Neural progenitor cell (in vitro differentiated cells): Measurements from ENCODE around the gene HMX2. TPM values are rescaled to one million over a fixed set of nuclear protein-coding genes. Genes with fewer than 3 reads are reported as not detected.

Experiments used
- DNase-seq: peaks from one replicate; pipeline ENCODE4 v3.0.0-alpha.2; 2016; ENCODE audit warnings: low spot score
- H2AFZ ChIP-seq: fragments of 200-600 bp; sonication (generic); replicated peaks from 2 replicates; pipeline ENCODE4 v1.6.1; 2016; ENCODE audit warnings: antibody characterized with exemption
- H3F3A ChIP-seq: fragments of 200-600 bp; sonication (generic); 2 replicates; pipeline ENCODE4 v1.6.1; 2016; ENCODE audit warnings: antibody characterized with exemption, low read depth
- H3K27ac ChIP-seq: fragments of 200-600 bp; sonication (generic); 2 replicates; pipeline ENCODE4 v1.5.1; 2016; ENCODE audit warnings: mild to moderate bottlenecking
- H3K27me3 ChIP-seq: fragments of 200-600 bp; sonication (generic); 2 replicates; pipeline ENCODE4 v1.6.1; 2016; ENCODE audit warnings: mild to moderate bottlenecking, moderate library complexity
- H3K36me3 ChIP-seq: fragments of 200-600 bp; sonication (generic); 2 replicates; pipeline ENCODE4 v1.5.1; 2016
- H3K4me1 ChIP-seq: fragments of 200-600 bp; sonication (generic); 2 replicates; pipeline ENCODE4 v1.6.1; 2016; ENCODE audit warnings: mixed run types
- H3K4me2 ChIP-seq: fragments of 200-600 bp; sonication (generic); 2 replicates; pipeline ENCODE4 v1.6.1; 2016
- H3K4me3 ChIP-seq: fragments of 200-600 bp; sonication (generic); 2 replicates; pipeline ENCODE4 v1.5.1; 2016
- H3K79me2 ChIP-seq: fragments of 200-600 bp; sonication (generic); 2 replicates; pipeline ENCODE4 v1.6.1; 2016; ENCODE audit warnings: low read depth
- H3K9ac ChIP-seq: fragments of 200-600 bp; sonication (generic); 2 replicates; pipeline ENCODE4 v1.6.1; 2016
- H3K9me3 ChIP-seq: fragments of 200-600 bp; sonication (generic); 2 replicates; pipeline ENCODE4 v1.5.1; 2016; ENCODE audit warnings: low read depth
- H4K20me1 ChIP-seq: fragments of 200-600 bp; sonication (generic); 2 replicates; pipeline ENCODE4 v1.6.1; 2016; ENCODE audit warnings: low read depth
- H3K27ac Mint-ChIP-seq: 3 replicates; pipeline ENCODE4 v1.8.0; 2021; ENCODE audit warnings: mixed read lengths
- H3K27me3 Mint-ChIP-seq: 2 replicates; pipeline ENCODE4 v1.8.0; 2022; ENCODE audit warnings: low read depth, mild to moderate bottlenecking, inconsistent platforms, moderate library complexity, mixed read lengths; ENCODE audit not compliant: insufficient read depth
- H3K36me3 Mint-ChIP-seq: 3 replicates; pipeline ENCODE4 v1.8.0; 2021; ENCODE audit warnings: mixed read lengths
- H3K4me1 Mint-ChIP-seq: 3 replicates; pipeline ENCODE4 v1.8.0; 2021; ENCODE audit warnings: mixed read lengths
- H3K4me3 Mint-ChIP-seq: 3 replicates; pipeline ENCODE4 v1.8.0; 2021; ENCODE audit warnings: mild to moderate bottlenecking, moderate library complexity, mixed read lengths
- H3K9me3 Mint-ChIP-seq: 3 replicates; pipeline ENCODE4 v1.8.0; 2020; ENCODE audit warnings: mixed read lengths
- CTCF ChIP-seq: fragments of 200-600 bp; sonication (generic); IDR thresholded peaks from 2 replicates; pipeline ENCODE4 v1.5.1; 2017; ENCODE audit warnings: antibody characterized with exemption, mild to moderate bottlenecking
- EZH2 ChIP-seq: fragments of 200-600 bp; sonication (generic); IDR thresholded peaks from 2 replicates; pipeline ENCODE4 v1.6.1; 2017; ENCODE audit warnings: antibody characterized with exemption, mild to moderate bottlenecking, moderate library complexity
- EZH2phosphoT487 ChIP-seq: fragments of 200-600 bp; sonication (generic); IDR thresholded peaks from 2 replicates; pipeline ENCODE4 v1.6.1; 2017; ENCODE audit warnings: antibody characterized with exemption
- total RNA-seq: library from RNA; depleted of rRNA; stranded (reverse); fragments of >200 nt; gene quantifications from 2 replicates; pipeline ENCODE4 v1.2.3, GENCODE V29; 2015; ENCODE audit warnings: low replicate concordance

HMX2 gene
- total RNA-seq, 1 donor from 2014 or later = 0.21 TPM

- Mint-ChIP-seq H3K36me3 (peaks cover 2% of the 10 kb centered on the region), H3K9me3 (no peaks in the 10 kb centered on the region), H3K27me3 (peaks cover 2% of the 10 kb centered on the region), H3K4me3 (no peak overlapping the region), H3K27ac (no peak overlapping the region), H3K4me1 (no peaks in the 10 kb centered on the region)
- Histone ChIP-seq H3K9me3 (no peaks in the 10 kb centered on the region), H3K79me2 (no peaks in the 10 kb centered on the region), H3K36me3 (no peaks in the 10 kb centered on the region), H3K4me3 (no peak overlapping the region), H3F3A (no peaks in the 10 kb centered on the region), H3K9ac (no peak overlapping the region), H3K4me1 (peaks cover 18% of the 10 kb centered on the region), H4K20me1 (no peaks in the 10 kb centered on the region), H3K4me2 (no peak overlapping the region), H3K27ac (no peak overlapping the region), H2AFZ (no peak overlapping the region), H3K27me3 (no peaks in the 10 kb centered on the region)
- no peak for TF ChIP-seq CTCF
- DNase-seq = no peak
Observed at GRCh38 chr10:123191886-123192285, 44.0 kb downstream of the HMX2 start.

GRCh38 chr10:123194056-123194455 is 46.1 kb downstream of the HMX2 start:
- H3K27ac Mint-ChIP-seq = no peak overlapping the region
- H3K4me3 Mint-ChIP-seq = no peak overlapping the region
- H3K36me3 ChIP-seq = no peaks in the 10 kb centered on the region
- peaks cover 3% of the 10 kb centered on the region for H3K36me3 Mint-ChIP-seq
- peaks cover 2% of the 10 kb centered on the region for H3K27me3 Mint-ChIP-seq
- H3K9me3 ChIP-seq = no peaks in the 10 kb centered on the region
- no peaks in the 10 kb centered on the region for H3K79me2 ChIP-seq
- H4K20me1 ChIP-seq = no peaks in the 10 kb centered on the region
- no peaks in the 10 kb centered on the region for H3K27me3 ChIP-seq
- no peak overlapping the region for H3K9ac ChIP-seq
- H3K4me1 ChIP-seq = peaks cover 18% of the 10 kb centered on the region
- peak; percentile 12 for DNase-seq
- no peak overlapping the region for H3K4me3 ChIP-seq
- H3F3A ChIP-seq = no peaks in the 10 kb centered on the region
- no peak overlapping the region for H3K27ac ChIP-seq
- TF ChIP-seq EZH2 (no peak), EZH2phosphoT487 (no peak), CTCF (no peak)
- H3K4me2 ChIP-seq = no peak overlapping the region
- peaks cover 2% of the 10 kb centered on the region for H3K4me1 Mint-ChIP-seq
- no peaks in the 10 kb centered on the region for H3K9me3 Mint-ChIP-seq
- no peak overlapping the region for H2AFZ ChIP-seq

Other genes starting within 250 kb of the HMX2 start
- not detected in 2 replicates for gene FAM24A, start 237.5 kb upstream of the HMX2 start, total RNA-seq
- 11.4 and 17.7 TPM in 2 replicates for gene C10orf88, start 193.9 kb upstream of the HMX2 start, total RNA-seq
- 12.5 and 18.1 TPM in 2 replicates for gene PSTK, start 167.7 kb upstream of the HMX2 start, total RNA-seq
- gene IKZF5, start 139.3 kb upstream of the HMX2 start, total RNA-seq = 5.5 and 10.7 TPM in 2 replicates
- gene ACADSB, start 139.1 kb upstream of the HMX2 start, total RNA-seq = 8.9 and 15.0 TPM in 2 replicates
- 0.12 TPM in 1 of 2 replicates, not detected in the other for gene HMX3, start 12.2 kb upstream of the HMX2 start, total RNA-seq
- gene BUB3, start 6.3 kb downstream of the HMX2 start, total RNA-seq = 245 and 249 TPM in 2 replicates